Right lobe of liver (tissue), 4 donors: ENCODE results near the gene SUFU.

Source experiments
- CTCF ChIP-seq, 4 donors: fragments of 200-600 bp in 3 of 4; fragments of 450-650 bp in 1 of 4; IDR thresholded peaks; one replicate each; pipeline versions ENCODE4 v1.5.1 to v1.8.0; 2016 to 2022; ENCODE audit warnings: antibody characterized with exemption in 4 of 4, mild to moderate bottlenecking in 2 of 4
- POLR2A ChIP-seq: fragments of 450-650 bp; IDR thresholded peaks from one replicate; pipeline ENCODE4 v1.6.1; 2017; ENCODE audit warnings: antibody characterized with exemption, mild to moderate bottlenecking
- donor health status: DM: no; HTN: no; CAD: no.
- donor health status: DM: no; HTN: no; CAD: no.
- donor health status: DM: no; HTN: yes; CAD: no.

GRCh38 chr10:102588875-102589274, 85.1 kb downstream of the SUFU start:
- no peak for TF ChIP-seq POLR2A
- no peak for TF ChIP-seq CTCF (IDR thresholded peaks at IDR 0.05)
